Suprapubic skin (tissue), 4 donors: ENCODE measurements around the gene METTL9. TPM values are rescaled to one million over a fixed set of nuclear protein-coding genes. Genes with fewer than 3 reads are reported as not detected.
"Not testable (repeated sequence)": the region's sequence is repeated elsewhere in the genome, so short reads cannot be mapped to it uniquely, and the experiment has no call there.

Experiments
- DNase-seq, 2 donors: peaks; one replicate each; pipeline ENCODE4 v3.0.0-alpha.2; 2019; ENCODE audit warnings: low spot score in 2 of 2
- H3K27ac ChIP-seq: fragments of 200-600 bp; sonication (generic); one replicate; pipeline ENCODE4 v1.5.1; 2019
- H3K27me3 ChIP-seq: fragments of 200-600 bp; sonication (generic); one replicate; pipeline ENCODE4 v1.5.1; 2019
- H3K36me3 ChIP-seq: fragments of 200-600 bp; sonication (generic); one replicate; pipeline ENCODE4 v1.5.1; 2019
- H3K4me1 ChIP-seq: fragments of 200-600 bp; sonication (generic); one replicate; pipeline ENCODE4 v1.5.1; 2019
- H3K4me3 ChIP-seq: fragments of 200-600 bp; sonication (generic); one replicate; pipeline ENCODE4 v1.5.1; 2019; ENCODE audit warnings: mild to moderate bottlenecking
- H3K9me3 ChIP-seq: fragments of 200-600 bp; sonication (generic); one replicate; pipeline ENCODE4 v1.5.1; 2019
- CTCF ChIP-seq, 2 donors: fragments of 200-600 bp in 1 of 2; fragments of 450-650 bp in 1 of 2; sonication (generic) in 1 of 2; IDR thresholded peaks; one replicate each; pipeline ENCODE4 v1.5.1; 2016 to 2019; ENCODE audit warnings: antibody characterized with exemption in 2 of 2, mild to moderate bottlenecking in 1 of 2, moderate library complexity in 1 of 2
- EP300 ChIP-seq: sonication (generic); formaldehyde crosslinking; IDR thresholded peaks from one replicate; pipeline ENCODE4 v1.6.1; 2017; ENCODE audit warnings: antibody characterized with exemption
- POLR2A ChIP-seq, 2 donors: fragments of 450-650 bp; IDR thresholded peaks; one replicate each; pipeline ENCODE4 v1.6.1; 2017; ENCODE audit warnings: antibody characterized with exemption in 2 of 2, mild to moderate bottlenecking in 2 of 2, moderate library complexity in 2 of 2
- POLR2AphosphoS5 ChIP-seq, 3 donors: sonication (generic); formaldehyde crosslinking; IDR thresholded peaks; one replicate each; pipeline ENCODE4 v1.6.1; 2017; ENCODE audit warnings: antibody characterized with exemption in 3 of 3
- WGBS: methylation state at CpG from one replicate; pipeline ENCODE4 v1.1.5; 2018; 5-methylcytosine and 5-hydroxymethylcytosine counted together
- total RNA-seq, 4 donors: library from RNA; depleted of rRNA; stranded (reverse); fragments of >200 nt; gene quantifications; one replicate each; pipeline ENCODE4 v1.1.0, GENCODE V29; 2016

METTL9 gene
- total RNA-seq, 4 donors from 2014 or later = 76.3 to 105 (median 85.7) TPM

- peak overlapping the region; percentile 99 for H3K27ac ChIP-seq
- no peaks in the 10 kb centered on the region for H3K27me3 ChIP-seq
- H3K4me1 ChIP-seq = peaks cover 39% of the 10 kb centered on the region
- 7% methylated on average over 8 of the region's 13 CpGs for WGBS
- no peaks in the 10 kb centered on the region for H3K36me3 ChIP-seq
- DNase-seq = no peak
- H3K9me3 ChIP-seq = no peaks in the 10 kb centered on the region
- H3K4me3 ChIP-seq = peak overlapping the region; percentile 100
- no peak for TF ChIP-seq EP300
- no peak for TF ChIP-seq POLR2A (IDR thresholded peaks at IDR 0.05)
- TF ChIP-seq POLR2AphosphoS5 (IDR thresholded peaks at IDR 0.05) = no peak
- TF ChIP-seq CTCF (IDR thresholded peaks at IDR 0.05) = no peak
Observed at GRCh38 chr16:21598701-21599121, 666 bp upstream of the METTL9 start.

- DNase-seq = peak in 1 of 2 donors; percentile 65
- no peak for TF ChIP-seq POLR2AphosphoS5 (IDR thresholded peaks at IDR 0.05)
- Histone ChIP-seq H3K4me1 (peaks cover 52% of the 10 kb centered on the region), H3K4me3 (peak overlapping the region; percentile 100), H3K27me3 (no peaks in the 10 kb centered on the region), H3K27ac (peak overlapping the region; percentile 99), H3K9me3 (no peaks in the 10 kb centered on the region), H3K36me3 (no peaks in the 10 kb centered on the region)
- WGBS = under 1% methylated on average over 39 of the region's 52 CpGs
Observed at GRCh38 chr16:21600031-21600773, 825 bp downstream of the METTL9 start.

GRCh38 chr16:21602785-21603184 is 3.4 kb downstream of the METTL9 start:
- Histone ChIP-seq H3K27ac (no peak overlapping the region), H3K9me3 (no peaks in the 10 kb centered on the region), H3K36me3 (no peaks in the 10 kb centered on the region), H3K27me3 (no peaks in the 10 kb centered on the region), H3K4me1 (peaks cover 74% of the 10 kb centered on the region), H3K4me3 (no peak overlapping the region)
- DNase-seq = no peak
- 95% methylated on average over 3 of the region's 3 CpGs for WGBS
- TF ChIP-seq POLR2AphosphoS5 (IDR thresholded peaks at IDR 0.05) (no peak), EP300 (no peak), CTCF (IDR thresholded peaks at IDR 0.05) (no peak), POLR2A (IDR thresholded peaks at IDR 0.05) (no peak)

- 47% methylated on average over 3 of the region's 3 CpGs for WGBS
- no peak for TF ChIP-seq EP300
- Histone ChIP-seq H3K9me3 (no peaks in the 10 kb centered on the region), H3K27ac (no peak overlapping the region), H3K4me3 (no peak overlapping the region), H3K27me3 (no peaks in the 10 kb centered on the region), H3K36me3 (no peaks in the 10 kb centered on the region), H3K4me1 (peaks cover 73% of the 10 kb centered on the region)
- no peak for DNase-seq
Observed at GRCh38 chr16:21603928-21604327, 4.6 kb downstream of the METTL9 start.

- not testable (repeated sequence) for H3K27ac ChIP-seq, DNase-seq
Observed at GRCh38 chr16:21605848-21606247, 6.5 kb downstream of the METTL9 start.

GRCh38 chr16:21608639-21609328 is 9.4 kb downstream of the METTL9 start:
- no peaks in the 10 kb centered on the region for H3K27me3 ChIP-seq
- H3K4me1 ChIP-seq = peaks cover 81% of the 10 kb centered on the region
- no peaks in the 10 kb centered on the region for H3K36me3 ChIP-seq
- H3K27ac ChIP-seq = no peak overlapping the region
- no peak for DNase-seq
- H3K4me3 ChIP-seq = no peak overlapping the region
- 81% methylated on average over 3 of the region's 3 CpGs for WGBS
- TF ChIP-seq EP300 = no peak
- TF ChIP-seq POLR2AphosphoS5 (IDR thresholded peaks at IDR 0.05) = no peak
- TF ChIP-seq POLR2A (IDR thresholded peaks at IDR 0.05) = no peak
- no peaks in the 10 kb centered on the region for H3K9me3 ChIP-seq

More at GRCh38 chr16:21605848-21606247, 6.5 kb downstream of the METTL9 start:
- not testable (repeated sequence) for H3K4me3 ChIP-seq, H3K27me3 ChIP-seq, H3K36me3 ChIP-seq, H3K9me3 ChIP-seq
- WGBS = 82% methylated on average over 8 of the region's 8 CpGs
- H3K4me1 ChIP-seq = peaks cover 85% of the 10 kb centered on the region

- Histone ChIP-seq H3K27ac (no peak overlapping the region), H3K27me3 (no peaks in the 10 kb centered on the region), H3K9me3 (no peaks in the 10 kb centered on the region), H3K4me1 (peaks cover 69% of the 10 kb centered on the region), H3K36me3 (no peaks in the 10 kb centered on the region), H3K4me3 (no peak overlapping the region)
- TF ChIP-seq CTCF (IDR thresholded peaks at IDR 0.05) (no peak), POLR2AphosphoS5 (IDR thresholded peaks at IDR 0.05) (no peak), EP300 (no peak), POLR2A (IDR thresholded peaks at IDR 0.05) (no peak)
- no peak for DNase-seq
- 83% methylated on average over 3 of the region's 3 CpGs for WGBS
Observed at GRCh38 chr16:21610006-21610544, 10.7 kb downstream of the METTL9 start.
